B cell (primary cell): Measurements from ENCODE around the gene ZC3H18. TPM values are rescaled to one million over a fixed set of nuclear protein-coding genes. Genes with fewer than 3 reads are reported as not detected.

Experiments
- ATAC-seq: fragments of 200-7000 bp; cut with Tn5 transposase; one replicate; pipeline ENCODE4 v1.10.0; 2021; ENCODE audit warnings: low read depth, mild to moderate bottlenecking, moderate number of reproducible peaks, moderate library complexity
- CTCF ChIA-PET: fragments of 350-600 bp; sonication (Branson Sonifier 250); formaldehyde crosslinking; loops from one replicate; lab custom pipeline; 2021; ENCODE audit warnings: antibody characterized with exemption, inconsistent platforms; lab: Charles Lee
- POLR2A ChIA-PET: fragments of 350-600 bp; sonication (Branson Sonifier 250); formaldehyde crosslinking; loops from one replicate; lab custom pipeline; 2021; ENCODE audit warnings: antibody characterized with exemption; lab: Charles Lee
- DNase-seq: peaks from one replicate; pipeline ENCODE4 v3.0.0; 2013
- H2AFZ ChIP-seq: 2 replicates; pipeline ENCODE4 v1.6.1; 2012; ENCODE audit warnings: mild to moderate bottlenecking, low read depth, low read length; ENCODE audit not compliant: insufficient read depth, poor library complexity, severe bottlenecking
- H3K27ac ChIP-seq, 2 donors: 1 replicate in 1 of 2; 2 replicates in 1 of 2; pipeline ENCODE4 v1.5.1; 2012 to 2013; ENCODE audit warnings: low read length in 2 of 2, mild to moderate bottlenecking in 2 of 2, moderate library complexity in 1 of 2
- H3K27me3 ChIP-seq, 4 experiments: fragments of 200-600 bp in 1 of 4; sonication (generic) in 1 of 4; replicated peaks in 1 of 4; 1 replicate in 2 of 4; 2 replicates in 2 of 4; pipeline versions ENCODE4 v1.6.1 to v1.7.0; 2013 to 2016; ENCODE audit warnings: low read length in 3 of 4, mild to moderate bottlenecking in 2 of 4, mixed read lengths in 1 of 4, moderate library complexity in 1 of 4; ENCODE audit not compliant: insufficient read depth in 4 of 4, control insufficient read depth in 3 of 4; ENCODE audit errors: control extremely low read depth in 1 of 4
- H3K36me3 ChIP-seq, 2 experiments: replicated peaks in 1 of 2; 1 replicate in 1 of 2; 2 replicates in 1 of 2; pipeline versions ENCODE4 v1.6.1 to v1.7.1; 2013; ENCODE audit warnings: low read length in 1 of 2; ENCODE audit not compliant: insufficient read depth in 2 of 2, control insufficient read depth in 1 of 2; ENCODE audit errors: control extremely low read depth in 1 of 2, extremely low read depth in 1 of 2
- H3K4me1 ChIP-seq, 2 donors: fragments of 200-600 bp in 1 of 2; sonication (generic) in 1 of 2; 1 replicate in 1 of 2; 2 replicates in 1 of 2; pipeline versions ENCODE4 v1.5.1 to v1.6.1; 2013 to 2017; ENCODE audit warnings: low read length in 2 of 2; ENCODE audit not compliant: control insufficient read depth in 2 of 2, insufficient read depth in 2 of 2
- H3K4me2 ChIP-seq: replicated peaks from 2 replicates; pipeline ENCODE3; 2012; ENCODE audit warnings: mild to moderate bottlenecking, low read depth, low read length; ENCODE audit not compliant: poor library complexity, severe bottlenecking
- H3K4me3 ChIP-seq, 5 experiments: fragments of 200-600 bp in 1 of 5; sonication (generic) in 1 of 5; 1 replicate in 3 of 5; 2 replicates in 2 of 5; pipeline versions ENCODE4 v1.5.1 to v1.7.0; 2011 to 2016; ENCODE audit warnings: low read length in 4 of 5, mild to moderate bottlenecking in 4 of 5, low read depth in 2 of 5, control low read depth in 1 of 5, moderate library complexity in 1 of 5; ENCODE audit not compliant: insufficient read depth in 1 of 5; ENCODE audit errors: control extremely low read depth in 1 of 5, extremely low read depth in 1 of 5
- H3K79me2 ChIP-seq: fragments of 200-600 bp; sonication (generic); one replicate; pipeline ENCODE4 v1.6.0; 2016; ENCODE audit warnings: low read length; ENCODE audit not compliant: control insufficient read depth, insufficient read depth
- H3K9ac ChIP-seq: fragments of 200-600 bp; sonication (generic); 2 replicates; pipeline ENCODE4 v1.6.1; 2017; ENCODE audit warnings: mild to moderate bottlenecking, low read length, moderate library complexity
- H3K9me3 ChIP-seq, 3 donors: one replicate each; pipeline versions ENCODE4 v1.6.1 to v1.7.1; 2013; ENCODE audit warnings: low read length in 2 of 3; ENCODE audit not compliant: control insufficient read depth in 2 of 3, insufficient read depth in 1 of 3; ENCODE audit errors: control extremely low read depth in 1 of 3
- H4K20me1 ChIP-seq: 2 replicates; pipeline ENCODE4 v1.6.0; 2012; ENCODE audit warnings: mild to moderate bottlenecking, low read length; ENCODE audit not compliant: insufficient read depth, control insufficient read depth, poor library complexity, severe bottlenecking
- H3K27ac Mint-ChIP-seq: one replicate; pipeline ENCODE4 v1.8.0; 2021; ENCODE audit warnings: mixed read lengths
- H3K27me3 Mint-ChIP-seq: one replicate; pipeline ENCODE4 v1.8.0; 2021; ENCODE audit warnings: mixed read lengths
- H3K4me1 Mint-ChIP-seq: one replicate; pipeline ENCODE4 v1.8.0; 2021; ENCODE audit warnings: mixed read lengths
- H3K4me3 Mint-ChIP-seq: one replicate; pipeline ENCODE4 v1.8.0; 2021; ENCODE audit warnings: mixed read lengths
- H3K9me3 Mint-ChIP-seq: one replicate; pipeline ENCODE4 v1.8.0; 2022; ENCODE audit warnings: mixed read lengths; ENCODE audit not compliant: insufficient read depth
- EZH2 ChIP-seq: IDR thresholded peaks from 2 replicates; pipeline ENCODE4 v1.6.1; 2012; ENCODE audit warnings: borderline replicate concordance, low read depth, mild to moderate bottlenecking, moderate library complexity, low read length; ENCODE audit not compliant: insufficient read depth, poor library complexity, severe bottlenecking
- WGBS: methylation state at CpG from one replicate; pipeline ENCODE4 v1.1.5; 2013; ENCODE audit warnings: missing lambda C conversion rate; ENCODE audit not compliant: insufficient coverage; 5-methylcytosine and 5-hydroxymethylcytosine counted together
- intact Hi-C: fragments of 100-400 bp; cut with micrococcal nuclease; formaldehyde crosslinking; loops from one replicate; pipeline ENCODE4 v1.10.0; 2022
- polyA plus RNA-seq: library from polyadenylated mRNA; depleted of rRNA; stranded (reverse); fragments of >200 nt; gene quantifications from 2 replicates; pipeline ENCODE4 v1.2.3, GENCODE V29; 2012
- total RNA-seq, 2 donors: library from RNA; stranded (reverse); fragments of 120-200 nt in 1 of 2; gene quantifications; 1 replicate in 1 of 2; 2 replicates in 1 of 2; pipeline versions ENCODE4 v1.2.3 to v1.2.4, GENCODE V29; 2013 to 2022
- TF ChIP-seq, protein P1 (sequence below): fragments of 200-600 bp; IDR thresholded peaks from one replicate; pipeline ENCODE4 v1.8.0; 2022; ENCODE audit warnings: antibody characterized with exemption, mild to moderate bottlenecking

Gene ZC3H18
- total and polyA plus RNA-seq, 2 donors (not counting 1 experiment from before 2014, with no cell fraction given): 40.4 to 74.2 TPM

DNA sequence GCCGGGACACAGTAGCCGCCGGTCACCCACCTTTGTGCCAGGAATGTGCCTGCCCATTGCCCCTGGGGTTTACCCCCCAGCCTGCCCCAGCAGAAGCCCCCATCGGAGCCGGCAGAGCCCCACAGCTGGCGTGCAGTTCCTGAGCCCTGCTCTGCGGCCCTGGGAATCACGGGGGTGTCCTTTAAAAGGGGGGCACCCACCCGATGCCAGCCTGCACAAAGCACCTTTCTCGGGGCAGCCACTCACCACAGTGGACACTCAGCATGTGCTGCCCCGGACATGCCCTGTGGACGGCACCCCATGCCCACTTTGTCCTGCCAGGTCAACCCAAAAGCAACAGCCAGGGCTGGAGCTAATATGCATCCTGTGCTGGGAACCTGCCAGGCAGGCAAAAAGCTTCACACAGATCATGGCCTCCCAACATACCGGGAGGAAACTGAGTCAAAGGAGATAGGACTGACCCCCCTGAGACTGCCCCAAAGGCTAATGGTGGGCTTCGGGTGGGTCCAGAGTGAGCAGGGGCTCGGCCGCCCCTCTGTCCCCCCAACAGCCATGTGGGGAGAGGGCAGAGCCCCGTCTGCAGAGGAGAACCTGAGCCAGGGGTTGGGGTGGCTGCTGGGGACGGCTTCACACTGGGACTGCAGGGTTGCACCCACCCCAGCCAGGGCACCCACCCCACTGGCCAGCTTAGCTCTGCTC is 45.8 kb upstream of the ZC3H18 start:
- no peak overlapping the region for H2AFZ ChIP-seq
- H3K79me2 ChIP-seq: no peaks in the 10 kb centered on the region
- no peak overlapping the region for H3K4me3 ChIP-seq
- no peak overlapping the region for H3K4me2 ChIP-seq
- Mint-ChIP-seq H3K4me1 (peaks cover 5% of the 10 kb centered on the region), H3K9me3 (no peaks in the 10 kb centered on the region), H3K27ac (no peak overlapping the region), H3K27me3 (no peaks in the 10 kb centered on the region), H3K4me3 (no peak overlapping the region)
- no peaks in the 10 kb centered on the region for H3K9me3 ChIP-seq
- no peaks in the 10 kb centered on the region for H3K27me3 ChIP-seq
- intact Hi-C loops: no loop called here
- no peak overlapping the region for H3K9ac ChIP-seq
- ATAC-seq: no peak
- peaks cover 0 to 6% of the 10 kb centered on the region in 2 donors for H3K4me1 ChIP-seq
- H4K20me1 ChIP-seq: peaks cover 7% of the 10 kb centered on the region
- TF ChIP-seq EZH2: no peak
- TF ChIP-seq, protein P1, sequence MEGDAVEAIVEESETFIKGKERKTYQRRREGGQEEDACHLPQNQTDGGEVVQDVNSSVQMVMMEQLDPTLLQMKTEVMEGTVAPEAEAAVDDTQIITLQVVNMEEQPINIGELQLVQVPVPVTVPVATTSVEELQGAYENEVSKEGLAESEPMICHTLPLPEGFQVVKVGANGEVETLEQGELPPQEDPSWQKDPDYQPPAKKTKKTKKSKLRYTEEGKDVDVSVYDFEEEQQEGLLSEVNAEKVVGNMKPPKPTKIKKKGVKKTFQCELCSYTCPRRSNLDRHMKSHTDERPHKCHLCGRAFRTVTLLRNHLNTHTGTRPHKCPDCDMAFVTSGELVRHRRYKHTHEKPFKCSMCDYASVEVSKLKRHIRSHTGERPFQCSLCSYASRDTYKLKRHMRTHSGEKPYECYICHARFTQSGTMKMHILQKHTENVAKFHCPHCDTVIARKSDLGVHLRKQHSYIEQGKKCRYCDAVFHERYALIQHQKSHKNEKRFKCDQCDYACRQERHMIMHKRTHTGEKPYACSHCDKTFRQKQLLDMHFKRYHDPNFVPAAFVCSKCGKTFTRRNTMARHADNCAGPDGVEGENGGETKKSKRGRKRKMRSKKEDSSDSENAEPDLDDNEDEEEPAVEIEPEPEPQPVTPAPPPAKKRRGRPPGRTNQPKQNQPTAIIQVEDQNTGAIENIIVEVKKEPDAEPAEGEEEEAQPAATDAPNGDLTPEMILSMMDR: no peak
- ChIA-PET CTCF (interaction anchor here (2.2 kb wide), 1 partner anchor 87 kb away, joined by 11 read pairs; no protein-coding TSS in a partner anchor), POLR2A (no interaction called here)
- 93% methylated on average over 15 of the region's 18 CpGs for WGBS
- DNase-seq: no peak
- no peaks in the 10 kb centered on the region for H3K36me3 ChIP-seq
- H3K27ac ChIP-seq: no peak overlapping the region

DNA sequence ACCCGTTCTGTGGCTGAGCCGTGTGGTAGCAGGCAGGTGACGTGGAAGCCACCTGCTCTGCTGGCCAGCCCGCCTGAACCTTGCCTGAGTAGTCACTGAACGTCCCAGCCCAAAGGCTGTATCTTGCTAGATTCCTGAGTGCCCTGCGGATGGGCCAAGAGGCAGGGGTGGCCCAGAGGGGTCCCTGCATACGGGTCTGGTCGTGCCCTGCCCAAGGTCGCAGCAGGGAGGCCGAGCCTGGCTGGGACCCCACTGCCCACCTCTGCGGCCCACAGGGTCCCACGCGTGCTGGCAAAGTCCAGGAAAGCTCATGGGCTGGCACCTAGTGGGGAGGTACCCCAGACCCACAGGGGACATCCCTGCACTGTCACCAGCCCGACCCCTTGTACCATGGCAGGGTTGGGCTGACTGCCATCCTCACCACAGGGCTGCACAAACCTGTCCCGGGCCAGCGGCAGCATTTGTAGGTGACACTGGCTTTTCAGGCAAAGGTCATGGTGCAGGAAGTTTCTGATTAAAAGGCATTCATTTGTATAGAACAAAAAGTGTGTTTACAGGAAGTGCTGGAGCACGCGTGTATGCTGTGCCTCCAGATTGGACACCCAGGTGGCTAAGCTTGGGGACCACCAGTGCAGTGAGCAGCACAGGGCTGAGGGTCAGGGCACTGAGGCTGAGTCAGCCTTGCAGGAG is 45.1 kb upstream of the ZC3H18 start:
- Histone ChIP-seq H3K4me2 (no peak overlapping the region), H3K27me3 (no peaks in the 10 kb centered on the region), H3K9me3 (no peaks in the 10 kb centered on the region), H3K9ac (no peak overlapping the region), H3K36me3 (no peaks in the 10 kb centered on the region), H3K4me1 (peaks cover 0 to 6% of the 10 kb centered on the region in 2 donors), H3K27ac (no peak overlapping the region), H3K4me3 (no peak overlapping the region), H4K20me1 (peaks cover 7% of the 10 kb centered on the region), H3K79me2 (no peaks in the 10 kb centered on the region), H2AFZ (no peak overlapping the region)
- intact Hi-C loops: no loop called here
- ATAC-seq (no peak), DNase-seq (no peak)
- ChIA-PET POLR2A (no interaction called here), CTCF (interaction anchor here (2.2 kb wide), 1 partner anchor 87 kb away, joined by 11 read pairs; no protein-coding TSS in a partner anchor)
- H3K27me3 Mint-ChIP-seq: no peaks in the 10 kb centered on the region
- H3K27ac Mint-ChIP-seq: peak overlapping the region; percentile 70
- H3K4me1 Mint-ChIP-seq: peaks cover 5% of the 10 kb centered on the region
- H3K9me3 Mint-ChIP-seq: no peaks in the 10 kb centered on the region
- H3K4me3 Mint-ChIP-seq: no peak overlapping the region
- TF ChIP-seq, protein P1: no peak
- TF ChIP-seq EZH2: no peak
- WGBS: 75% methylated on average over 18 of the region's 18 CpGs
